Activated CD8-positive, alpha-beta T cell treated with anti-CD3 and anti-CD28 coated beads for 36 hours (primary cell): Measurements from ENCODE around the gene ATG4C. TPM values are rescaled to one million over a fixed set of nuclear protein-coding genes. Genes with fewer than 3 reads are reported as not detected.
"Not testable (repeated sequence)": the region's sequence is repeated elsewhere in the genome, so short reads cannot be mapped to it uniquely, and the experiment has no call there.

Source experiments
- ATAC-seq: fragments of 200-7000 bp; cut with Tn5 transposase; one replicate; pipeline ENCODE4 v1.10.0; 2021; ENCODE audit warnings: mild to moderate bottlenecking, moderate library complexity
- CTCF ChIA-PET: fragments of 350-600 bp; sonication (Branson Sonifier 250); formaldehyde crosslinking; loops from one replicate; lab custom pipeline; 2021; ENCODE audit warnings: antibody characterized with exemption; lab: Charles Lee
- POLR2A ChIA-PET: fragments of 350-600 bp; sonication (Branson Sonifier 250); formaldehyde crosslinking; loops from one replicate; lab custom pipeline; 2021; ENCODE audit warnings: antibody characterized with exemption; lab: Charles Lee
- DNase-seq: peaks from one replicate; pipeline ENCODE4 v3.0.0-alpha.2; 2020
- H3K27ac Mint-ChIP-seq: one replicate; pipeline ENCODE4 v1.8.0; 2021; ENCODE audit warnings: mild to moderate bottlenecking, mixed read lengths
- H3K27me3 Mint-ChIP-seq: one replicate; pipeline ENCODE4 v1.8.0; 2021; ENCODE audit warnings: mixed read lengths
- H3K36me3 Mint-ChIP-seq: one replicate; pipeline ENCODE4 v1.8.0; 2021; ENCODE audit warnings: low read depth, mixed read lengths
- H3K4me1 Mint-ChIP-seq: one replicate; pipeline ENCODE4 v1.8.0; 2021; ENCODE audit warnings: low read depth, mixed read lengths
- H3K4me3 Mint-ChIP-seq: one replicate; pipeline ENCODE4 v1.8.0; 2021; ENCODE audit warnings: mild to moderate bottlenecking, moderate library complexity, mixed read lengths
- H3K9me3 Mint-ChIP-seq: one replicate; pipeline ENCODE4 v1.8.0; 2021; ENCODE audit warnings: mixed read lengths
- intact Hi-C: fragments of 100-400 bp; cut with micrococcal nuclease; formaldehyde crosslinking; loops from one replicate; pipeline ENCODE4 v1.10.0; 2022
- total RNA-seq, 2 experiments: library from RNA; stranded (reverse); gene quantifications; one replicate each; pipeline ENCODE4 v1.2.3, GENCODE V29; 2021
- TF ChIP-seq, protein P1 (sequence below): fragments of 200-600 bp; IDR thresholded peaks from one replicate; pipeline ENCODE4 v1.8.0; 2022; ENCODE audit warnings: antibody characterized with exemption, mild to moderate bottlenecking

The ATG4C gene
- total RNA-seq, 2 experiments from 2014 or later, result 13.7 to 15.5 TPM

GRCh38 chr1:62746086-62746808, 37.7 kb upstream of the ATG4C start:
- TF ChIP-seq, protein P1, sequence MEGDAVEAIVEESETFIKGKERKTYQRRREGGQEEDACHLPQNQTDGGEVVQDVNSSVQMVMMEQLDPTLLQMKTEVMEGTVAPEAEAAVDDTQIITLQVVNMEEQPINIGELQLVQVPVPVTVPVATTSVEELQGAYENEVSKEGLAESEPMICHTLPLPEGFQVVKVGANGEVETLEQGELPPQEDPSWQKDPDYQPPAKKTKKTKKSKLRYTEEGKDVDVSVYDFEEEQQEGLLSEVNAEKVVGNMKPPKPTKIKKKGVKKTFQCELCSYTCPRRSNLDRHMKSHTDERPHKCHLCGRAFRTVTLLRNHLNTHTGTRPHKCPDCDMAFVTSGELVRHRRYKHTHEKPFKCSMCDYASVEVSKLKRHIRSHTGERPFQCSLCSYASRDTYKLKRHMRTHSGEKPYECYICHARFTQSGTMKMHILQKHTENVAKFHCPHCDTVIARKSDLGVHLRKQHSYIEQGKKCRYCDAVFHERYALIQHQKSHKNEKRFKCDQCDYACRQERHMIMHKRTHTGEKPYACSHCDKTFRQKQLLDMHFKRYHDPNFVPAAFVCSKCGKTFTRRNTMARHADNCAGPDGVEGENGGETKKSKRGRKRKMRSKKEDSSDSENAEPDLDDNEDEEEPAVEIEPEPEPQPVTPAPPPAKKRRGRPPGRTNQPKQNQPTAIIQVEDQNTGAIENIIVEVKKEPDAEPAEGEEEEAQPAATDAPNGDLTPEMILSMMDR, result peak; percentile 64
- intact Hi-C loops, result loop anchor here (5.0 kb wide), 2 partner anchors 224 to 239 kb away; no protein-coding TSS in a partner anchor
- no peaks in the 10 kb centered on the region for H3K36me3 Mint-ChIP-seq
- DNase-seq (no peak), ATAC-seq (no peak)
- no peak overlapping the region for H3K27ac Mint-ChIP-seq
- no peaks in the 10 kb centered on the region for H3K9me3 Mint-ChIP-seq
- H3K4me1 Mint-ChIP-seq, result no peaks in the 10 kb centered on the region
- ChIA-PET CTCF (interaction anchor here (0.6 to 4.3 kb wide), 27 partner anchors 8 to 611 kb away, joined by 3 to 38 read pairs (median 4); no protein-coding TSS in a partner anchor), POLR2A (no interaction called here)
- H3K4me3 Mint-ChIP-seq, result no peak overlapping the region
- peaks cover 7% of the 10 kb centered on the region for H3K27me3 Mint-ChIP-seq

DNA sequence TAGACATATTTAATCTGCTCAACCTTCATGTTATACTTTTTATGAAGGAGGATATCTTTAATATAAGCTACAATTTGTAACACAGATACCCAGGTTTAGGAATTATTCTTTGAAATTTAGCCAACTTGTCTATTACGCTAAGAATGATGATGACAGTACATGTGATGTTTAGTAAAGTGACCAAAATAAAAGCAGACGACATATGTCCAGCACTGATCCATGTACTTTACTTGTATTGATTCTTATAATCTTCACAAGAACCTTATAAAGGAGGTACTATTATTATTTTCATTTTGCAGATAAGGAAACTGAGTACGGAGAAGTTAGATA, 37.2 kb upstream of the ATG4C start:
- Mint-ChIP-seq H3K4me1 (no peaks in the 10 kb centered on the region), H3K27ac (no peak overlapping the region), H3K9me3 (no peaks in the 10 kb centered on the region), H3K27me3 (peaks cover 4% of the 10 kb centered on the region), H3K36me3 (no peaks in the 10 kb centered on the region), H3K4me3 (no peak overlapping the region)
- intact Hi-C loops, result loop anchor here (5.0 kb wide), 2 partner anchors 224 to 239 kb away; no protein-coding TSS in a partner anchor
- CTCF ChIA-PET, result interaction anchor here (0.6 to 4.3 kb wide), 21 partner anchors 9 to 611 kb away, joined by 3 to 38 read pairs (median 4); no protein-coding TSS in a partner anchor
- ATAC-seq (no peak), DNase-seq (no peak)
- POLR2A ChIA-PET, result no interaction called here
- TF ChIP-seq, protein P1, result peak; percentile 32

DNA sequence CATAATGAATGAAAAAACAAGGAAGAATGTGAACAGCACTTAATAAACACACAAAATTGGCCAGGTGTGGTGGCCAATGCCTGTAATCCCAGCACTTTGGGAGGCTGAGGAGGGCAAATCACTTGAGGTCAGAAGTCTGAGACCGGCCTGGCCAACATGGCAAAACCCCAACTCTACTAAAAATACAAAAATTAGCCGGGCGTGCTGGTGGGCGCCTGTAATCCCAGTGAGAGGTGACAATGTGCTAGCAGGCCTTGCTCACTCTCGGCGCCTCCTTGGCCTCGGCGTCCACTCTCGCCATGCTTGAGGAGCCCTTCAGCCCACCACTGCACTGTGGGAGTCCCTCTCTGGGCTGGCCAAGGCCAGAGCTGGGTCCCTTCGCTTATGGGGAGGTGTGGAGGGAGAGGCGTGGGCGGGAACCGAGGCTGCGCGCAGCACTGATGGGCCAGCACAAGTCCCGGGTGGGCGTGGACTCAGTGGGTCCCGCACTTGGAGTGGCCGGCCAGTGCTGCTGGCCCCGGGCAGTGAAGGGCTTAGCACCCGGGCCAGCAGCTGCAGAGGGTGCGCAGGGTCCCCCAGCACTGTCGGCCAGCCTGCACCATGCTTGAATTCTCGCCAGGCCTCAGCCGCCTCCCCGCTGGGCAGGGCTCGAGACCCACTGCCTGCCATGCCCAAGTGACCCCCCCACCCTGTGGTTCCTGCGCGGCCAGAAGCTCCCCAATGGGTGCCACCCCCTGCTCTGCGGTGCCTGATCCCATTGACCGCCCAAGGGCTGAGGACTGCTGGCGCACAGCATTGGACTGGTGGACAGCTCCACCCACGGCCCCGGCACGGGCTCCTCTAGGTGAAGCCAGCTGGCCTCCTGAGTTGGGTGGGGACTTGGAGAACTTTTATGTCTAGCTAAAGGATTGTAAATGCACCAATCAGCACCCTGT, 30.6 kb upstream of the ATG4C start:
- H3K9me3 Mint-ChIP-seq, result no peaks in the 10 kb centered on the region
- DNase-seq, result no peak
- ATAC-seq, result no peak
- no peak overlapping the region for H3K27ac Mint-ChIP-seq
- no peaks in the 10 kb centered on the region for H3K36me3 Mint-ChIP-seq
- no peak overlapping the region for H3K4me3 Mint-ChIP-seq
- peaks cover 1% of the 10 kb centered on the region for H3K27me3 Mint-ChIP-seq
- TF ChIP-seq, protein P1, result no peak
- POLR2A ChIA-PET, result no interaction called here
- intact Hi-C loops, result no loop called here
- H3K4me1 Mint-ChIP-seq, result no peaks in the 10 kb centered on the region
- CTCF ChIA-PET, result no interaction called here

DNA sequence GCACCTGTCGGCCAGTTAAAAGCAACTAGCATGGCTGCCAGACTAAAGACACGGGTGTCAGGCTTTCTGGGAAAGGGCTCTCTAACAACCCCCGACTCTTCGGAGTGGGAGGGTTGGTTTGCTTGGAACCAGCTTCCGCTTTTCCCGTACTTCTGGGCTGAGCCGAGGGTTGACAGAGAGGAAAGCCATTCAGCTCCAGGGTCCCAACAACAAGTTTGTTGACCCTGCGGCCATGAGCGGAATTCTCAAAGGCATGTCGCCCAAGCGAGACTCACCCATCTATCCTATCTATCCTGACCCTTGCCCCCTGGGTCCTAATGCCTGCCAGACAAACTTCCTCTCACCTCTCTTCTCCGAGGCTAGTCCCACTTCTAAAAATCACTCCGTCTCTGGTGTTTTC, 29.0 kb upstream of the ATG4C start:
- DNase-seq, H3K27me3 Mint-ChIP-seq, H3K4me1 Mint-ChIP-seq, H3K36me3 Mint-ChIP-seq, CTCF ChIA-PET, ATAC-seq, H3K4me3 Mint-ChIP-seq, intact Hi-C loops, H3K9me3 Mint-ChIP-seq, POLR2A ChIA-PET, H3K27ac Mint-ChIP-seq: not testable (repeated sequence)

DNA sequence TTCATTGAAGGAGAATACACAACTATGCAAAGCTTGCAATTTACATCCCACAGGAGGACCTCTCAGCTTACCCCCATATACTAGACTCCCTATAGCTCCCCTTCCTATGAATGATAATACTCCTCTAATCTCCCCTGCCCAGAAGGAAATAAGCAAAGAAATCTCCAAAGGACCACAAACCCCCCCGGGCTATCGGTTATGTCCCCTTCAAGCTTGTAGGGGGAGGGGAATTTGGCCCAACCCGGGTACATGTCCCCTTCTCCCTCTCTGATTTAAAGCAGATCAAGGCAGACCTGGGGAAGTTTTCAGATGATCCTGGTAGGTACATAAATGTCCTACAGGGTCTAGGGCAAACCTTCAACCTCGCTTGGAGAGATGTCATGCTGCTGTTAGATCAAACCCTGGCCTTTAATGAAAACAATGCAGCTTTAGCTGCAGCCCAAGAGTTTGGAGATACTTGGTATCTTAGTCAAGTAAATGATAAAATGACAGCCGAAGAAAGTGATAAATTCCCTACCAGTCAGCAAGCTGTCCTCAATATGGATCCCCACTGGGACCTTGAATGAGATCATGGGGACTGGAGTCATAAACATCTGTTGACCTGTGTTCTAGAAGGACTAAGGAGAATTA, 27.6 kb upstream of the ATG4C start:
- DNase-seq, H3K9me3 Mint-ChIP-seq, POLR2A ChIA-PET, CTCF ChIA-PET, H3K4me1 Mint-ChIP-seq, H3K27ac Mint-ChIP-seq, H3K27me3 Mint-ChIP-seq, H3K36me3 Mint-ChIP-seq, ATAC-seq, H3K4me3 Mint-ChIP-seq, intact Hi-C loops: not testable (repeated sequence)

- H3K9me3 Mint-ChIP-seq, H3K27me3 Mint-ChIP-seq: not testable (repeated sequence)
Measured at GRCh38 chr1:62759232-62759875, 24.6 kb upstream of the ATG4C start.

DNA sequence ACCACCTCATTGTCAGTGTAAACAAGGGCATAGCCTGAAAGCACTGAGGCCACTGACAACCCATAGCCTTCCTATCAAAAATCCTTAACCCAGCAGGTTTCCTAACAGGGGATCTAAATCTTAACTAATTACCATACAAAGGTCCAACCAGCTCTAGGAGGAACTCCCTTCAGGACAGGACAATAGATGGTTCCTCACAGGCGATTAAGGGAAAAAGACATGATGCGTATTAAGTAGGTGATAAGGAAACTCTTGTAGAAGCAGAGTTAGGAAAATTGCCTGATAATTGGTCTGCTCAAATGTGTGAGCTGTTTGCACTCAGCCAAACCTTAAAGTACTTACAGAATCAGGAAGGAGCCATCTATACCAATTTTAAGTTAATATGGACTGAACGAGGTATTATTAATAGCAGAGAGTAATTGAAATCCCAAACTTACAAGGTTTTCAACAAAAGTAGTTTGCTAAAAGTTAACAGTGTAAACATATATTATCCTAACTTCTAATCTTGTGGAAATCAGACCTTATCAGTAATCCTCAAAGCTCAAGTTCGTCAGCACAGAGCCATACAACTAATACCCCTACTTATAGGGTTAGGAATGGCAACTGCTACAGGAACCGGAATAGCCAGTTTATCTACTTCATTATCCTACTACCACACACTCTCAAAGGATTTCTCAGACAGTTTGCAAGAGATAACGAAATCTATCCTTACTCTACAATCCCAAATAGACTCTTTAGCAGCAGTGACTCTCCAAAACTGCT, 23.7 kb upstream of the ATG4C start:
- intact Hi-C loops, H3K4me1 Mint-ChIP-seq, H3K27ac Mint-ChIP-seq, DNase-seq, H3K36me3 Mint-ChIP-seq, ATAC-seq, H3K9me3 Mint-ChIP-seq, H3K27me3 Mint-ChIP-seq, H3K4me3 Mint-ChIP-seq, POLR2A ChIA-PET: not testable (repeated sequence)
- CTCF ChIA-PET, result interaction anchor here (1.2 kb wide), 1 partner anchor 15 kb away, joined by 3 read pairs; no protein-coding TSS in a partner anchor

More at GRCh38 chr1:62759232-62759875, 24.6 kb upstream of the ATG4C start:
- POLR2A ChIA-PET, intact Hi-C loops, H3K27ac Mint-ChIP-seq, H3K36me3 Mint-ChIP-seq, H3K4me3 Mint-ChIP-seq, H3K4me1 Mint-ChIP-seq, DNase-seq, ATAC-seq, CTCF ChIA-PET: not testable (repeated sequence)
